ENCODE measurements around the gene SLC41A3.

GRCh38 chr3:126119976-126120375 lies 36.1 kb upstream of the SLC41A3 start:
- TF ChIP-seq CTCF (conservative IDR thresholded peaks at IDR 0.05 in 1 of 2, IDR thresholded peaks at IDR 0.05 in 1 of 2; ENCODE audit: extremely low read depth in 1 of 2, insufficient read depth in 1 of 2, low read depth in 1 of 2, low read length in 2 of 2) (no peak), EZH2 (IDR thresholded peaks at IDR 0.05; ENCODE audit: borderline replicate concordance, low read length) (no peak)

Data from mammary epithelial cell (primary cell).